PC-3 (cell line): Measurements from ENCODE around the gene MEF2C. TPM values are rescaled to one million over a fixed set of nuclear protein-coding genes. Genes with fewer than 3 reads are reported as not detected.

Experiments
- ATAC-seq: fragments of 200-7000 bp; cut with Tn5 transposase; 2 replicates; pipeline ENCODE4 v1.9.1; 2020; ENCODE audit warnings: mild to moderate bottlenecking, moderate library complexity
- BruUV-seq: library from RNA; stranded (reverse); fragments of 400-500 nt; replicated peaks from 2 replicates; lab custom pipeline; 2021; lab: Mats Ljungman, UMichigan
- CTCF ChIA-PET: fragments of 300-600 bp; sonication (Branson Sonifier 250); formaldehyde crosslinking; loops from one replicate; lab custom pipeline; 2022; ENCODE audit warnings: antibody characterized with exemption; lab: Charles Lee
- POLR2A ChIA-PET: fragments of 300-600 bp; sonication (Branson Sonifier 250); formaldehyde crosslinking; loops from one replicate; lab custom pipeline; 2022; ENCODE audit warnings: antibody characterized with exemption; ENCODE audit not compliant: unreplicated experiment; lab: Charles Lee
- DNase-seq: peaks from one replicate; pipeline ENCODE4 v3.0.0-alpha.2; 2015
- H2AFZ ChIP-seq: fragments of 300-600 bp; sonication (generic); 2 replicates; pipeline ENCODE4 v1.6.0; 2016; ENCODE audit warnings: antibody characterized with exemption, low read length
- H3F3A ChIP-seq: fragments of 300-600 bp; sonication (generic); one replicate; pipeline ENCODE4 v1.6.0; 2017; ENCODE audit warnings: antibody characterized with exemption, low read length, control low read depth, mild to moderate bottlenecking; ENCODE audit not compliant: unreplicated experiment
- H3K27ac ChIP-seq: fragments of 300-600 bp; sonication (generic); 2 replicates; pipeline ENCODE4 v1.5.1; 2016; ENCODE audit warnings: mild to moderate bottlenecking, low read length
- H3K27me3 ChIP-seq: fragments of 300-600 bp; sonication (generic); 2 replicates; pipeline ENCODE4 v1.6.1; 2016; ENCODE audit warnings: low read length, mixed read lengths
- H3K36me3 ChIP-seq: fragments of 300-600 bp; sonication (generic); 2 replicates; pipeline ENCODE4 v1.6.1; 2016; ENCODE audit warnings: low read depth, mixed run types, low read length, mixed read lengths
- H3K4me1 ChIP-seq: fragments of 300-600 bp; sonication (generic); 2 replicates; pipeline ENCODE4 v1.5.1; 2016; ENCODE audit warnings: low read length; ENCODE audit not compliant: insufficient read depth
- H3K4me2 ChIP-seq: fragments of 300-600 bp; sonication (generic); 2 replicates; pipeline ENCODE4 v1.6.0; 2016; ENCODE audit warnings: low read length
- H3K4me3 ChIP-seq: fragments of 300-600 bp; sonication (generic); 2 replicates; pipeline ENCODE4 v1.5.1; 2016; ENCODE audit warnings: mild to moderate bottlenecking, low read length, mixed read lengths
- H3K79me2 ChIP-seq: fragments of 300-600 bp; sonication (generic); 2 replicates; pipeline ENCODE4 v1.6.1; 2017; ENCODE audit warnings: low read length, mixed read lengths
- H3K9ac ChIP-seq: fragments of 300-600 bp; sonication (generic); 2 replicates; pipeline ENCODE4 v1.6.0; 2016; ENCODE audit warnings: mild to moderate bottlenecking, low read length
- H3K9me2 ChIP-seq: fragments of 300-600 bp; sonication (generic); replicated peaks from 2 replicates; pipeline ENCODE4 v1.6.1; 2016; ENCODE audit warnings: mixed run types, low read length, mixed read lengths
- H3K9me3 ChIP-seq: fragments of 300-600 bp; sonication (generic); 2 replicates; pipeline ENCODE4 v1.6.1; 2016; ENCODE audit warnings: low read length, mixed read lengths
- H4K20me1 ChIP-seq: fragments of 300-600 bp; sonication (generic); 2 replicates; pipeline ENCODE4 v1.6.1; 2016; ENCODE audit warnings: low read length, mixed read lengths
- CTCF ChIP-seq: fragments of 300-600 bp; sonication (generic); conservative IDR thresholded peaks from 2 replicates; pipeline ENCODE4 v1.5.1; 2017; ENCODE audit warnings: antibody characterized with exemption, low read depth, mild to moderate bottlenecking, low read length
- EZH2 ChIP-seq: fragments of 300-600 bp; sonication (generic); IDR thresholded peaks from one replicate; pipeline ENCODE4 v1.6.1; 2017; ENCODE audit warnings: antibody characterized with exemption, mild to moderate bottlenecking, low read length; ENCODE audit not compliant: unreplicated experiment
- EZH2phosphoT487 ChIP-seq: fragments of 300-600 bp; sonication (generic); IDR thresholded peaks from 2 replicates; pipeline ENCODE4 v1.6.1; 2018; ENCODE audit warnings: mild to moderate bottlenecking, antibody characterized with exemption, low read length, borderline replicate concordance
- intact Hi-C: fragments of 100-400 bp; cut with micrococcal nuclease; formaldehyde crosslinking; loops from 2 replicates; pipeline ENCODE4 v1.9.0; 2023
- total RNA-seq: library from RNA; depleted of rRNA; stranded (reverse); fragments of >200 nt; gene quantifications from 2 replicates; pipeline ENCODE4 v1.2.3, GENCODE V29; 2014

MEF2C gene
- total RNA-seq, 1 experiment from 2014 or later = 8.0 TPM

DNA sequence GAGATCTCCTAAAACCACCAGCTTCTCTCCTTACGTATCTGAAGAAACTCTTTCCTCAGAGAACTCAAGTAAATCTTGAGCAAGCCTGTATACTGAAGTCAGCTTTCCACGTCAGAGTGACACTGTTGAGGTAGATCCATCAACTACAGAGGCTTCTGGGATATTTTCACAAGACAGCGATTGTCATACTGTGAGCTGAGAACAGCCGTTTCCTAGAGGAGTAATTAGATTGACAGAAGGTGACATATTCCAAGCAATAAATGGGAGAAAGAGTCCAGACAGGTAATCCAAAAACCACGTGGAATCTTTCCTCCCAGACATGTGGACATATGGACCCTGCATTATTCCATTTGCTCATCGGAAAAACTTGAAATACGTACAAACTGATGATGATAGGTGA, 117.2 kb downstream of the MEF2C start:
- H3K9me2 ChIP-seq = no peaks in the 10 kb centered on the region
- H3F3A ChIP-seq = no peaks in the 10 kb centered on the region
- no peaks in the 10 kb centered on the region for H3K27me3 ChIP-seq
- peaks cover 34% of the 10 kb centered on the region for H3K4me1 ChIP-seq
- TF ChIP-seq EZH2 = no peak
- TF ChIP-seq CTCF = no peak
- no peak overlapping the region for H3K4me3 ChIP-seq
- no peaks in the 10 kb centered on the region for H4K20me1 ChIP-seq
- no peak for DNase-seq
- H3K9ac ChIP-seq = no peak overlapping the region
- ATAC-seq = no peak
- POLR2A ChIA-PET = no interaction called here
- H3K27ac ChIP-seq = no peak overlapping the region
- no peak overlapping the region for H3K4me2 ChIP-seq
- H2AFZ ChIP-seq = no peak overlapping the region
- no peaks in the 10 kb centered on the region for H3K36me3 ChIP-seq
- no peaks in the 10 kb centered on the region for H3K79me2 ChIP-seq
- no peaks in the 10 kb centered on the region for H3K9me3 ChIP-seq
- BruUV-seq = no TSS peak
- CTCF ChIA-PET = interaction anchor here (0.5 kb wide), 1 partner anchor 1497 kb away, joined by 4 read pairs; no protein-coding TSS in a partner anchor
- intact Hi-C loops = no loop called here

DNA sequence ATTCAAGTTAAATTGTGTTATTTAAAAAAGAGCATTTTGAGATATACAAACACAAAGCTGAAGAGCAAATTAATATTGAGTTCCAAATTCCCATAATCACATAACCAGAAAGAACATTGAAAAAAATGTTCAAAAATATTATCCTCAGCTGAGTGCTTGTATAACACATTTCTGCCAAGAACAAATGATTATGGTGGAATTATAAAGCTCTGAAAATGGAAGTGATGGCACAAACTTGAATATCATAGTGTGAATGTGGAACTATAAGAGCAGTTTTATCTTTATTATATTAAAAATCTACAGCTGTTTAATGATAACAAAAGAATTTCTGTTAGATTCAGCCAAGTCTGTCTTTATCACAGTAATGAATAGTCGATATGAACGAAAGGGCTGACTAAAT, 117.8 kb downstream of the MEF2C start:
- Histone ChIP-seq H2AFZ (no peak overlapping the region), H3K4me2 (no peak overlapping the region), H3K4me3 (no peak overlapping the region), H3K27ac (no peak overlapping the region), H3K79me2 (no peaks in the 10 kb centered on the region), H4K20me1 (no peaks in the 10 kb centered on the region), H3K9me3 (no peaks in the 10 kb centered on the region), H3K9ac (no peak overlapping the region), H3K27me3 (no peaks in the 10 kb centered on the region), H3K36me3 (no peaks in the 10 kb centered on the region), H3K4me1 (peaks cover 35% of the 10 kb centered on the region), H3K9me2 (no peaks in the 10 kb centered on the region), H3F3A (no peaks in the 10 kb centered on the region)
- no peak for ATAC-seq
- CTCF ChIA-PET = no interaction called here
- DNase-seq = no peak
- intact Hi-C loops = no loop called here
- no TSS peak for BruUV-seq
- no peak for TF ChIP-seq CTCF
- TF ChIP-seq EZH2phosphoT487 = no peak
- POLR2A ChIA-PET = no interaction called here

GRCh38 chr5:88761939-88762338, 121.0 kb downstream of the MEF2C start:
- no peaks in the 10 kb centered on the region for H3K36me3 ChIP-seq
- no peak overlapping the region for H3K4me2 ChIP-seq
- H3K9ac ChIP-seq = no peak overlapping the region
- no peaks in the 10 kb centered on the region for H3K79me2 ChIP-seq
- no peaks in the 10 kb centered on the region for H4K20me1 ChIP-seq
- DNase-seq = no peak
- no peaks in the 10 kb centered on the region for H3F3A ChIP-seq
- no peak overlapping the region for H2AFZ ChIP-seq
- H3K27ac ChIP-seq = no peak overlapping the region
- no peak for ATAC-seq
- no peaks in the 10 kb centered on the region for H3K9me3 ChIP-seq
- no peaks in the 10 kb centered on the region for H3K9me2 ChIP-seq
- ChIA-PET CTCF (no interaction called here), POLR2A (no interaction called here)
- H3K4me3 ChIP-seq = no peak overlapping the region
- peaks cover 16% of the 10 kb centered on the region for H3K4me1 ChIP-seq
- TF ChIP-seq EZH2phosphoT487 (no peak), EZH2 (no peak), CTCF (no peak)
- intact Hi-C loops = no loop called here
- no peaks in the 10 kb centered on the region for H3K27me3 ChIP-seq
- BruUV-seq = no TSS peak
